Suprapubic skin (tissue), 2 donors: ENCODE results near the gene AP2S1.

Experiments used
- EP300 ChIP-seq: sonication (generic); formaldehyde crosslinking; IDR thresholded peaks from one replicate; pipeline ENCODE4 v1.6.1; 2017; ENCODE audit warnings: antibody characterized with exemption
- POLR2A ChIP-seq, 2 donors: fragments of 450-650 bp; IDR thresholded peaks; one replicate each; pipeline ENCODE4 v1.6.1; 2017; ENCODE audit warnings: antibody characterized with exemption in 2 of 2, mild to moderate bottlenecking in 2 of 2, moderate library complexity in 2 of 2

GRCh38 chr19:46880431-46880830 is 29.8 kb upstream of the AP2S1 start:
- TF ChIP-seq POLR2A (IDR thresholded peaks at IDR 0.05), result no peak
- TF ChIP-seq EP300, result no peak
